Islet precursor cell (in vitro differentiated cells): Measurements from ENCODE around the gene CD300A.

Experiments used
- DNase-seq: peaks from one replicate; pipeline ENCODE4 v3.0.0-alpha.2; 2018

CD300A gene

GRCh38 chr17:74466111-74466827 lies at the start of gene CD300A:
CD300A (plus strand) TSS chr17:74466634; CDS start chr17:74466704, 70 bp downstream.
- no peak for DNase-seq

GRCh38 chr17:74417178-74418045 lies 49.0 kb upstream of the CD300A start:
- DNase-seq, result peak; percentile 89

GRCh38 chr17:74419928-74420411 lies 46.5 kb upstream of the CD300A start:
- DNase-seq, result peak; percentile 93

GRCh38 chr17:74424117-74424516 lies 42.3 kb upstream of the CD300A start:
- DNase-seq, result no peak

- DNase-seq, result peak; percentile 56
Measured at GRCh38 chr17:74424657-74425056, 41.8 kb upstream of the CD300A start.

- no peak for DNase-seq
Measured at GRCh38 chr17:74426551-74427047, 39.8 kb upstream of the CD300A start.

- DNase-seq, result peak; percentile 66
Measured at GRCh38 chr17:74427048-74427762, 39.2 kb upstream of the CD300A start.

GRCh38 chr17:74427763-74428153 lies 38.7 kb upstream of the CD300A start:
- DNase-seq, result no peak

- peak; percentile 72 for DNase-seq
Measured at GRCh38 chr17:74429604-74430384, 36.6 kb upstream of the CD300A start.

GRCh38 chr17:74430385-74430705 lies 36.1 kb upstream of the CD300A start:
- DNase-seq, result peak; percentile 66

GRCh38 chr17:74430706-74431567 lies 35.5 kb upstream of the CD300A start:
- DNase-seq, result peak; percentile 97

- peak; percentile 95 for DNase-seq
Measured at GRCh38 chr17:74431568-74432423, 34.6 kb upstream of the CD300A start, which contains the start of gene GPRC5C. GPRC5C (plus strand) TSS chr17:74432088; CDS start chr17:74439777, 7,689 bp downstream.

- DNase-seq, result no peak
Measured at GRCh38 chr17:74432424-74432690, 34.1 kb upstream of the CD300A start.

- DNase-seq, result peak; percentile 69
Measured at GRCh38 chr17:74432766-74433391, 33.6 kb upstream of the CD300A start.

- DNase-seq, result peak; percentile 87
Measured at GRCh38 chr17:74433421-74434121, 32.9 kb upstream of the CD300A start.

- no peak for DNase-seq
Measured at GRCh38 chr17:74435775-74436359, 30.6 kb upstream of the CD300A start.

GRCh38 chr17:74437702-74438101 lies 28.7 kb upstream of the CD300A start:
- no peak for DNase-seq

- DNase-seq, result no peak
Measured at GRCh38 chr17:74439691-74440567, 26.5 kb upstream of the CD300A start.
